NOMO-1 treated with dmso at 0.1 percent for 144 hours (cell line): Measurements from ENCODE around the gene RASL12.
A peak's percentile ranks its signal among the peaks of the same experiment; 100 is the strongest.
"Not testable (repeated sequence)": the region's sequence is repeated elsewhere in the genome, so short reads cannot be mapped to it uniquely, and the experiment has no call there.

Experiments
- DNase-seq: peaks from one replicate; lab custom pipeline; 2025; ENCODE audit not compliant: unreplicated experiment; lab: John Stamatoyannopoulos, UW

RASL12 gene

GRCh38 chr15:65028921-65029735 lies 38.7 kb downstream of the RASL12 start, which contains the start of gene MTFMT:
Gene MTFMT (minus strand): TSS chr15:65029639. CDS start chr15:65029613, 26 bp downstream.
- DNase-seq = peak; percentile 45

GRCh38 chr15:65028338-65028737 lies 39.5 kb downstream of the RASL12 start:
- no peak for DNase-seq

- DNase-seq = no peak
These were observed 40.2 kb downstream of the RASL12 start for GRCh38 chr15:65027593-65027992.

DNA sequence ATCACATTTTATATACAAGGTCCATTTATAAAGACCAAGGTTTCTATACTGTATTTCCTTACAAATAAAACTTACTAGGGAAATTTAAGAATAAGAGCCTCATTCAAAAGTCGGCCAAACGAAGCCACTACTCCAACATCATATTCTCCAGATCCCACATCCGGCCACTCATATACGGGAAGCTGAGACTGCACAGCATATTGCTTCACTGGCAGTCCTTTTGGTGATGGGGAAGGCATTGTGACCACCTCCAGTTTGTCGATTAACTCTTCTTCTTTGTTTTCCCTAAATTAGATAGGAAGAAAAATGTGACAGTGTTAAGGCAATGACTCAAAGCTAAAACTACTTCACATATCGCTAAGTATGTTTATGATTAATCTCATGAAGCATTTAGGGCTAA lies 41.0 kb downstream of the RASL12 start:
- no peak for DNase-seq

DNA sequence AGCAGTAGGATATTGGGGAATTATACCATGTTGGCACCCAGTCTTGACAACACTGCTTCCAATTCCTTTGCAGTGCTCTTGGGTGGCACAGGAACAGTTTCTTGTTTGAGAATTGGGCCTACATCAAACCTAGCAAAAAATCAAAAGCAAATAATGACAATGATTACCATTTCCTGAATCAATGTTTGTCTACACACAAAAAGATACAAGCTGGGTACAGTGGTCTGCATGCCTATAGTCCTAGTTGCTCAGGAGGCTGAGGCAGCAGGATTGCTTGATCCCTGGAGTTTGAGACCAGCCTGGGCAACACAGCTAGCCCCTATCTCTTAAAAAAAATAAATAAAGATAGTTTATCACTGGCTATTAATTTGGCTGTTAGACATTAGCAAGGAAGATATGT lies 46.3 kb downstream of the RASL12 start:
- no peak for DNase-seq

GRCh38 chr15:65020419-65020818 lies 47.4 kb downstream of the RASL12 start:
- DNase-seq = no peak

- not testable (repeated sequence) for DNase-seq
These were observed 56.6 kb downstream of the RASL12 start for GRCh38 chr15:65011198-65011597.

- peak; percentile 71 for DNase-seq
These were observed 58.8 kb downstream of the RASL12 start for GRCh38 chr15:65008983-65009382.

DNA sequence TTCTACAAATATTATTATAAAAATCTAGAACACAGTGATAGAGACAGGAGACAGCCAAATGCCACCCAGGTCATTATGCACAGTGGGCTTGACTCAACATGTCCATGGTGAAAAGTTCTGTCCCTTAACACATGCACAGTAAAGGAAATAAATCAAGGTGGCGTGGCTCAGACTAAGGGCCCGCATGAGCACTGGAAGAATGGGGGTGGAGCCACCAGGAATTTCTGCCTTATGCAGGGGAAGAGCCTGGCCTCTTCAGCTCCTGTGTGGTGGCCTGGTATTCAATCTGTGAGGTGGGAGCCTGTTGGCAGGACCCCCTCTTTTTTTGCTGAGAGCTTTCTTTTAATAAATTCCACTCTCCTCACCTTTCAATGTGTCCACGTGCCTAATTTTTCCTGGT lies 60.9 kb downstream of the RASL12 start:
- no peak for DNase-seq

DNA sequence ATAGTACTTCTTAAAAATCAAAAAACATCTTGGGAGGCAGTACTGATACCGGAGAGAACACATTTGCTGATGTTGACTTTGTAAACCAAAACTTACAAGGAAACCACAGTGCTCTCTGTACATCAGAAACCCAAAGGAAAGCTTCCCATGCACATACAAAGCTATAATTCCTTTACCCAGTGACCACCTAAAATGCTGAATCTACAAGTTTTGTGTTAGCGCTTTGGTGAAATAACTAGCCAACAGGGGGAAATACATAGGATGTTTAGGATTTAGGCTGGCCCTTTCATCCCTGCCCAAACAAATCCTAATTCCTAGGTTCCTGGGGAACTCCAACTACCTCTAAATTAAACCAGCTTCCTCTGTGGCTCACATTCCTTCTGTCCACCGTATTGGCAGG lies 62.8 kb downstream of the RASL12 start:
- DNase-seq = no peak
